HPDE6-E6E7 (cell line): ENCODE data around the gene BRIP1.

Experiments used
- DNase-seq: peaks from one replicate; pipeline ENCODE4 v3.0.0; 2011; ENCODE audit warnings: missing footprints; ENCODE audit errors: extremely low spot score

BRIP1 gene

GRCh38 chr17:61662741-61663140, 200.6 kb downstream of the BRIP1 start:
- no peak for DNase-seq

DNA sequence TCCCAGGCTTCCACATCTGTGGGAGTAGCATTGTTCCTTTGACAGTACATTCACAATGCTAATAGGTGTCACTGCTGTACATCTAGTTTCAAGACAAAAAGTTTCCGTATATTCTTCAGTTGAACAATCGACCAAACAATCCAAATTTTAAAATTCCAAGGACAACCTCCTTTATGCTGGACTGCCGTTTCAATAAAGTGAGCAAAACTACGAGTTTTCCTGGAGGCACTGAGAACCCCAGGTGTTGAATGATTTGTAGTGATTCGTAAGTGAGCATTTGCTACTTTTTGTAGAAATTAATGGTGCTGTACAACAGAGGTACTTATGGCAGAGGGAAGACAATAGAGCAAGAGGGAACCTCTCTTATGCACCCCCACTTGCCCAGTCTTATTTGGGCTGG, 201.1 kb downstream of the BRIP1 start:
- no peak for DNase-seq

GRCh38 chr17:61660746-61661485, 202.4 kb downstream of the BRIP1 start:
- no peak for DNase-seq

GRCh38 chr17:61659437-61659836, 203.9 kb downstream of the BRIP1 start:
- DNase-seq, result no peak

- DNase-seq, result no peak
Measured at GRCh38 chr17:61658183-61658582, 205.1 kb downstream of the BRIP1 start.

DNA sequence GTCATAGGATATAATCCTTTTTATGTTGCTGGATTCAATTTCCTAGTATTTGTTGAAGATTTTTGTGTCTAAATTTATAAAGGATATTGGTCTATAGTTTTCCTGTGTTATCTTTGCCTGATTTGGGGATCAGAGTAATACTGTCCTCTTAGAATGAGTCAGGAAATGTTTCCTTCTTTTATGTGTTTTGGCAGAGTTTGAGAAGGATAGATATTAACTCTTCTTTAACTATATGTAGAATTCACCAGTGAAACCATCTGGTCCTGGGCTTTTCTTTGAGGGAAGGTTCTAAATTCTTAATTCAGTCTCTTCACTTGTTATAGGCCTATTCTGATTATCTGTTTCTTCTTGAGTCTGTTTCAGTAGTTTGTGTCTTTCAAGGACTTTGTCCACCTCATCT, 206.0 kb downstream of the BRIP1 start:
- no peak for DNase-seq

- no peak for DNase-seq
Measured at GRCh38 chr17:61656721-61657217, 206.6 kb downstream of the BRIP1 start.

DNA sequence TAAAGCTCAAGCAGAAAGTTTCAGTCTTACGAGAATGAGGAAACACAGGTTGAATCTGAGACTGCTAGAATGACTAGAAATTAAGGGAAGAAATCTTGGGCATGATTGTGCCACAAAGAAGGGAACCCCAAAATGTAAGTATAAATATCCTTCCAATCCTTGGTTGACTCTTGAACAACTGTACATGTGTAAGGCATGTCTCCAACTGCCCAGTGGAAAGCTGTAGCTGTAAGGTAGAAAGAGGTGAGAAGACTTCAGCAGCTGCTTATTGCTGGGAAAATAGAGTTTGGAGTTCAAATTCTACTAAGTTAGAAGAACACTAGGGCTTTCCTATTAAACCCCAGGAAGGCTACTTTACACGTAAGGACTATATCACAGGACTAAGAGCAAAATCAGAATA, 212.6 kb downstream of the BRIP1 start:
- no peak for DNase-seq

DNA sequence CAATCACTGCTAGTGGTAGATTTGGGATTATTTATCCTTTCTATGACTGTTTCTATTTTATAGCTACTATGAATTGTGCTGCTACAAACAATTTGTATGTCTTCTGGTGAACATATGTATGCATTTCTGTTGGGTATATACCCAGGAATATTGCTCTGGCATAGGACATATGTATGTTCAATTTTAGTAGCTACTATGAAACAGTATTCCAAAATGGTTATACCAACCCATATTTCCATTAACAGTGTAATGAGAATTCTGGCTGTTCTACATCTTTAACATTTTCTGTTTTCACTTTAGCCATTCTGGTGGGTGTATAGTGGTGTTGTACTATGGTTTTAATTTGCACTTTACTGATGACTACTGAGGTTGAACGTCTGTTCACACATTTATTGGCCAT, 214.7 kb downstream of the BRIP1 start:
- no peak for DNase-seq

DNA sequence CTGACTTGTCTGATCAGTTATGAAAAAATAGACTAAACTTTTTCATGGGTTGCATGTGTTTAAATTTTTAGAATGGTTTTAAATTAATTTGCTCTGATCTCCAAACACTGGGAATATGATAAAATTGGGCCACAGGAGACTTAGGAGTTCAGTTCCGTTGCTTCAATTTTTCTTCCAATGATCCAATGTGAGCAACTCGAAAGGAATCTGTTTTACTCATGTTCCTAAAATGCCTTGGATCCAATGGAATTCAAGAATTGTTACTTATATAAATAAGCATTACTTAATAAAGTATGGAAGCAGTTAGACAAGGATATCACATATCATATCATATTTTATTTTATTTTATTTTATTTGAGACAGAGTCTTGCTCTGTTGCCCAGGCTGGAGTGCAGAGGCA, 216.3 kb downstream of the BRIP1 start:
- no peak for DNase-seq

DNA sequence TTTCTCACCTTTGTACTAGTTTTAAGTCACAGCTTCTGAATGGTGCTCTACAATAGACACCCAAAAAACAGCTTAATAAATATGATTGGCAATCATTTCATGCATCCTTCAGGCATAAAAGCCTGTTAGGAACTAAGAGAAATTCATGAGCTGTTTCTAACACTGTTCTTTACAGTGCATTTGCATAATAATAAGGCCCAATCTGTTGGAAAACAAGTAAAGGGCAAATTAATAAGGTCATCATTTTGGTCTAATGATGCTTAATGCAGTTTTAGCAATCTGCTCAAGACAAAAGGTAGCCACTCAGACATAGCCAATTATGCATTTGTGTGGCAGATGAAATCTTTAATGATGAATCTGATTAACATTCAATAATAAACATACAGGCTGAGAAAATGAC, 216.8 kb downstream of the BRIP1 start:
- DNase-seq, result no peak

GRCh38 chr17:61645920-61646319, 217.4 kb downstream of the BRIP1 start:
- DNase-seq, result no peak

- no peak for DNase-seq
Measured at GRCh38 chr17:61644800-61645774, 218.2 kb downstream of the BRIP1 start.

DNA sequence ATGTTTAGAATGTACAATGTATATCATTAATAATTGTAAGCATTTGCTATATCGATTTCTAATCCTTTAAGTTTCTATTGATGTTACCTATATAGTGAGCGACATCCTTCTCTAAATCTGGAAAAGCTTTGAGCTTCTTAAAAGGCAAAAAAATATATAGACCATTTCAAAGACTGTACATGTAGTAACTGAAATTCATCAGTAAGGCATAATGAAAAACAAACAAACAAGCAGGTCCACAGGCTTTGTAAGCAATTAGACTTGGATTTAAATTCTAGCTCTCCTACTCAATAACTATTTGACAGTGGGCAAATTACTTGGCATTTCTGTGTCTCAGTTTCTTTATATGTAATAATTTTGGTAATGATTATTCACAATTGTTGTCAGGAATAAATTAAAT, 220.6 kb downstream of the BRIP1 start:
- no peak for DNase-seq

DNA sequence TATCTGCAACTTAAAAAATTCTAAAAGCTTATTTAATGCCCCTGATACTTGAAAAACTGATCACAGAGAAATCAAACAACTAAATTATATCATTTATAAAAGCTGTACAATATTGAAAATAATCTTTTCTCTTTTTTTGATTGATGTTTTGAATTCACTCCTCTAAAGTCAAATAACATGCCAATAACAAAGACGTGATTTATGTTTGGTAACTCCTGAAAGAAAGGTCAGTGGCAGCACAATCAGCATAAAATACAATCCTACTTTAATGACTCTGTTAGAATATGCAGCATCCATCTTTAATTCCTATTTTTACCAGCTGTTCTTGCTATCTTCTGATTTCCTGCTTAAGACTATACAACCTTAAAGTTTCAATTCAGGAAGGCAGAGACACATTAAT, 221.6 kb downstream of the BRIP1 start:
- DNase-seq, result no peak

GRCh38 chr17:61641084-61641483, 222.2 kb downstream of the BRIP1 start:
- DNase-seq, result no peak

GRCh38 chr17:61639818-61640217, 223.5 kb downstream of the BRIP1 start:
- no peak for DNase-seq

GRCh38 chr17:61638087-61638486, 225.2 kb downstream of the BRIP1 start:
- DNase-seq, result no peak

- DNase-seq, result peak; percentile 6
Measured at GRCh38 chr17:61635913-61636432, 227.4 kb downstream of the BRIP1 start.

DNA sequence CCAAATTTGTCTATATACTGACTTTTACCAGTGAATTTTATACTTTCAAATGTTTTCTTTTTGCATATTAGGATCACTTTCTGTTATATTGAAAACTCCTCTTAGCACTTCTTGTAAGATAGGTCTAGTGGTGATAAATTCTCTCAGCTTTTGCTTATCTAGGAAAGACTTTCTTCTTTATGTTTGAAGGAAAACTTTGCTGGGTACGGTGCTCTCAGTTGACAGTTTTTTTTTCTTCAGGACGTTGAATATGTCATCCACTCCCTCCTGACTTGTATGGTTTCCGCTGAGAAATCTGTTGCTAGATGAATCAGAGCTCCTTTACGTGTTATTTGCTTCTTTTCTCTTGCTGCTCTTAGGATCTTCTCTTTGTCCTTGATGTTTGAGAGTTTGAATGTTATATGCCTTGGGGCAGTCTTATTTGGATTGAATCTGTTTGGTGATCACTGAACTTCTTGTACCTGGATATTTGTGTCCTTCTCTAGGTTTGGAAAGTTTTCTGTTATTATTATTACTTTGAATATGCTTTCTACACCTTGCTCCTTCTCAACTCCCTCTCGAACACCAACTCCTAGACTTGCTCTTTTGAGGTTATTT, 228.3 kb downstream of the BRIP1 start:
- no peak for DNase-seq

DNA sequence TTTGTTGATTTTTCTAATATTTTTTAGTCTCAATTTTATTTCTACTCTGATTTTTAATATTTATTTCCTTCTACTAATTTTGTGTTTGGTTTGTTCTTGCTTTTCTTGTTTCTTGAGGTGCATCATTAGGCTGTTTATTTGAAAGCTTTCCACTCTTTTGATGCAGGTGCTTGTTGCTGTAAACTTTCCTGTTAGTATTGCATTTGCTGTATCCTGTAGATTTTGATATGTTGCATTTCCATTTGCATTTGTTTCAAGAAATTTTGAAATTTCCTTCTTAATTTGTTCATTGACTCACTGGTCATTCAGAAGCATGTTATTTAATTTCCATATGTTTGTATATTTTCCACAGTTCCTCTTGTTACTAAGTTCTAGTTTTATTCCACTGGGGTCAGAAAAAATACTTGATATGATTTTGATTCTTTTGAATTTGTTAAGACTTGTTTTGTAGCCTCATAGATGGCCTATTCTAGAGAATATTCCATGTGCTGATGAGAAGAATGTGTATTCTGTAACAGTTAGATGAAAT, 229.3 kb downstream of the BRIP1 start:
- no peak for DNase-seq

- DNase-seq, result no peak
Measured at GRCh38 chr17:61632826-61633225, 230.5 kb downstream of the BRIP1 start.
